Measurements from ENCODE around the gene CAPNS2.

DNA sequence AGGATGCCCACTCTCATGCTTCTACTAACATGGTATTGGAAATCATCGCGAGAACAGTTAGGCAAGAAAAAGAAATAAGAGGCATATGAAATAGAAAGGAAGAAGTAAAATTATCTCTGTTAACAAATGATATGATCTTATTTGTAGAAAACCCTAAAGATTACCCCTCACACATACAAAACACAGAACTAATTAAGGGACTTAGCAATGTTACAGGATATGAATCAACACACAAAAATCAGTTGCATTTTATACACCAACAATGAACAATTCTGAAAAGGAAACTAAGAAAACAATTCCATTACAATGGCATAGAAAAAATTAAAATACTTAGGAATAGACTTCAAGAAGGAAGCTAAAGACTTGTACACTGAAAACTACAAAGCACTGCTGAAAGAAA, 2.7 kb upstream of the CAPNS2 start:
- TF ChIP-seq, protein P1, sequence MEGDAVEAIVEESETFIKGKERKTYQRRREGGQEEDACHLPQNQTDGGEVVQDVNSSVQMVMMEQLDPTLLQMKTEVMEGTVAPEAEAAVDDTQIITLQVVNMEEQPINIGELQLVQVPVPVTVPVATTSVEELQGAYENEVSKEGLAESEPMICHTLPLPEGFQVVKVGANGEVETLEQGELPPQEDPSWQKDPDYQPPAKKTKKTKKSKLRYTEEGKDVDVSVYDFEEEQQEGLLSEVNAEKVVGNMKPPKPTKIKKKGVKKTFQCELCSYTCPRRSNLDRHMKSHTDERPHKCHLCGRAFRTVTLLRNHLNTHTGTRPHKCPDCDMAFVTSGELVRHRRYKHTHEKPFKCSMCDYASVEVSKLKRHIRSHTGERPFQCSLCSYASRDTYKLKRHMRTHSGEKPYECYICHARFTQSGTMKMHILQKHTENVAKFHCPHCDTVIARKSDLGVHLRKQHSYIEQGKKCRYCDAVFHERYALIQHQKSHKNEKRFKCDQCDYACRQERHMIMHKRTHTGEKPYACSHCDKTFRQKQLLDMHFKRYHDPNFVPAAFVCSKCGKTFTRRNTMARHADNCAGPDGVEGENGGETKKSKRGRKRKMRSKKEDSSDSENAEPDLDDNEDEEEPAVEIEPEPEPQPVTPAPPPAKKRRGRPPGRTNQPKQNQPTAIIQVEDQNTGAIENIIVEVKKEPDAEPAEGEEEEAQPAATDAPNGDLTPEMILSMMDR (IDR thresholded peaks at IDR 0.05), result no peak
- TF ChIP-seq TCF7L2 (IDR thresholded peaks at IDR 0.05; ENCODE audit: low read depth, low read length), result no peak
- TF ChIP-seq POLR2AphosphoS5 (IDR thresholded peaks at IDR 0.05; ENCODE audit: low read depth, low read length), result no peak
